GM19328 (cell line): ENCODE results near the gene CCDC171.
A peak's percentile ranks its signal among the peaks of the same experiment; 100 is the strongest.
"Not testable (repeated sequence)": the region's sequence is repeated elsewhere in the genome, so short reads cannot be mapped to it uniquely, and the experiment has no call there.

Experiments
- ATAC-seq: cut with Tn5 transposase; IDR thresholded peaks from one replicate; pipeline ENCODE4 v1.9.1; 2021; ENCODE audit warnings: mild to moderate bottlenecking, moderate library complexity; ENCODE audit not compliant: unreplicated experiment

The CCDC171 gene

DNA sequence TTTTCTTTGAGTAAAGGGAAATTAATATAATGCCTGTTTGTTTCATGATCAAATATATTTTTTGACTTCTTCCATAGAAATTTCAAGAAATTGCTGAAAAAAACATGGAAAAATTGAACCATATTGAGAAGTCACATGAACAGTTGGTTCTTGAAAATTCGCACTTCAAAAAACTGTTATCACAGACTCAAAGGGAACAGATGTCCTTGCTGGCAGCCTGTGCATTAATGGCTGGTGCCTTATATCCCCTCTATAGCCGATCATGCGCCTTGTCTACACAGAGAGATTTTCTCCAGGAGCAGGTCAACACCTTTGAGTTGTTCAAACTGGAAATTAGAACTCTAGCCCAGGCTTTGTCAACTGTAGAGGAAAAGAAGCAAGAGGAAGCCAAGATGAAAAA, 191.4 kb downstream of the CCDC171 start:
- no peak for ATAC-seq

DNA sequence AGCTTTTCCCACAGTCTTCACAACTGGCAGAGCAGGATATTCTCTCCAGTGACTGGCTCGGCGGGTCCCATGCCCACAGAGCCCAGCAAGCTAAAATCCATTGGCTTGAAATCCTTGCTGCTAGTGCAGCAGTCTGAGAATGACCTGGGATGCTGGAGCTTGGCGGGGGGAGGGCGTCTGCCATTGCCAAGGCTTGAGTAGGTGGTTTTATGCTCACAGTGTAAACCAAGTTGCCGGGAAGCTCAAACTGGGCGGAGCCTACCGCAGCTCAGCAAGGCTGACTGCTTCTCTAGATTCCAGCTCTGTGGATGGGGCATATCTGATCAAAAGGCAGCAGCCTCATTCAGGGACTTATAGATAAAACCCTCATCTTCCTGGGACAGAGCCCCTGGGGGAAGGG, 194.1 kb downstream of the CCDC171 start:
- ATAC-seq: no peak

GRCh38 chr9:15755660-15756059, 202.8 kb downstream of the CCDC171 start:
- ATAC-seq: no peak

GRCh38 chr9:15761551-15761950, 208.7 kb downstream of the CCDC171 start:
- no peak for ATAC-seq

GRCh38 chr9:15763371-15763770, 210.5 kb downstream of the CCDC171 start:
- no peak for ATAC-seq

DNA sequence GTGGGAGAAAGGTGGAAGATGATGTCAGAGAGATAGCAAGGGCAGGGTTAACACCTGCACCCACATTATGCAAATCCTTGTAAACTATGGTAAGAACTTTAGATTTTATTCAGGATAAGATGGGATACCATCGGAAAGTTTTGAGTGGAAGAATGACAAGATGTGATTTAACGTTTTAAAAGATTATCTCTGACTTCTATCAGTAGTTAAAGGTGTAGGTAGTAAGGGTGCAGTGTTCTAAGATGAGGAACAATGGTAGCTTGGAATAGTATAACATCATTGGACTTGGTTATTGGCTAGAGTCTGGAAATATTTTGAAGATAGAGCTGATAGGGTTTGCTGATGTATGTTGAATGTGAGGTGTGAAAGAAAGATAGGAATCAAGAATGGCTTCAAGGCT, 211.3 kb downstream of the CCDC171 start:
- ATAC-seq: no peak

- no peak for ATAC-seq
These were observed 216.7 kb downstream of the CCDC171 start for GRCh38 chr9:15769547-15769946.

DNA sequence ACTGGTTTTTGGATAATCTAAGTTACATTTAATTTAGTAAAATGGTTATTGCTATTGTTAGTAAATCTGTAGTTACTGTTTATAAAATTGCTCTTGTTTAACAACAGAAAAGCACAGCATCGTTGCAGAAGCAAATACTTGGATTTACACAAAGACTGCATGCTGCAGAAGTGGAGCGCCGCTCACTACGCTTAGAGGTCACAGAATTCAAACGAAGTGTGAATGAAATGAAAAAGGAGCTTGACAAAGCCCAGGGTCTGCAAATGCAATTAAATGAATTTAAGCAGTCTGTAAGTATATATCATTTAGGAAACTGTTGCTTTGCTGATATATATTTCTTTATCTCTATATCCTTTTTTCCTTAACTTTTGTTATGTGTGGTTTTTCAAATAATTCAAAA, 226.0 kb downstream of the CCDC171 start:
- ATAC-seq: no peak

GRCh38 chr9:15782106-15782505, 229.3 kb downstream of the CCDC171 start:
- ATAC-seq: no peak

GRCh38 chr9:15785584-15785983, 232.7 kb downstream of the CCDC171 start:
- no peak for ATAC-seq

GRCh38 chr9:15786616-15787015, 233.8 kb downstream of the CCDC171 start:
- no peak for ATAC-seq

GRCh38 chr9:15810219-15810899, 257.5 kb downstream of the CCDC171 start:
- not testable (repeated sequence) for ATAC-seq

- ATAC-seq: no peak
These were observed 260.2 kb downstream of the CCDC171 start for GRCh38 chr9:15813076-15813475.

DNA sequence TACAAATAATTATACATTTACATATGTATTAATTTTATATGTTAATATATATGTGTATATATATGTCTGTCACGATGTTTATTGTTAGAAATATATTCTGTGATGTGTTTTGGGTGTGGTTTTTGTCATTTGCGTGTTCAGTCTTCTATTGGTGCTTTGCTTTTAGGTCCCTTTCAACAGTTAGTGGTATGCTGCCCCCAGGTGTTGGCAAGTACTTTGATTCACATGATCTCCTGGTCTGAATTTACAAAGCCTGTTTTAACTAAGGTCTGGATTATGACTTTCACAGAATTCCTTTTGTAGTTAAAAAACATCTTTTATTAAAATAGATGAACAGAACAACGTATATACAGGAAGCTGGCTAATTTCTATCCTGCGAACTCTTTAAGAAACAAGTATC, 271.5 kb downstream of the CCDC171 start:
- no peak for ATAC-seq

GRCh38 chr9:15831384-15831783, 278.5 kb downstream of the CCDC171 start:
- ATAC-seq: no peak

- ATAC-seq: no peak
These were observed 281.7 kb downstream of the CCDC171 start for GRCh38 chr9:15834541-15834940.

- peak; percentile 65 for ATAC-seq
These were observed 284.3 kb downstream of the CCDC171 start for GRCh38 chr9:15837079-15837679.

- no peak for ATAC-seq
These were observed 289.2 kb downstream of the CCDC171 start for GRCh38 chr9:15842051-15842450.

DNA sequence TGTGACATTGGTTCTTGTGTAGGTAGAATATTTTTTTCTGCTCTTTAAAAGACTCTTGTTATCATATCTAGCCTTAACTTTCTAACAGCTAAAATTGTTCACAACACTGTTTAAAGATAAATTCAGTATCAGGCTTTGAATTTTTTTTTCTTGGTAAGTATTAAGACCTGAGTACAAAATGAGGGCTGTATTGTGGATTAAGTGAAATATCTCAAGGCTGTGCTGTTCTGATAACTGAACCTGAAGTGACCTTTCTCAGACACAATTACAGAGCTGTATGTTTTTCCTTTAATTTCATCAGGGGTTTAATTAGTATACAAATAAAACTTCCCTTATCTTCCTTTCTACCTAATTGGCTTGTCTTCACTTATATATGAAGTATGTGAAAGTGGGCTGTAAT, 290.5 kb downstream of the CCDC171 start:
- ATAC-seq: no peak

DNA sequence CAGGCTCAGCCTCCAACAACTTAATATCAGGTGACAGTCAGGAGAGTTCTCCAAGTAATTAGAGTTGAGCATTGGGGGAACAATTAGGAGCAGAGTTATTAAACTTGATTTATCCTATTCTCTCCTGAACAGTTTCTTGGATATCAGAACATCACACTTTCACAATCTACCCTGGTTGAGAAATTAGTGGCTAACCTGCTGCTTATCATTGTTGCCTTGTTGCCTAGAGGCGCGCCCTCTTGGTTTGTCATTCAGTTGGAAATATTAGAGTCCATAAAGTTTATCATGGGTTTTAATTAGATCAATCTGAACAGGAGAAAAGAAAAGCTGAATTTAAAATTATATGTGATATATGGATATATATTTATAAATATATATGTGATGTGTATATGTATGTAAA, 291.1 kb downstream of the CCDC171 start:
- ATAC-seq: no peak

DNA sequence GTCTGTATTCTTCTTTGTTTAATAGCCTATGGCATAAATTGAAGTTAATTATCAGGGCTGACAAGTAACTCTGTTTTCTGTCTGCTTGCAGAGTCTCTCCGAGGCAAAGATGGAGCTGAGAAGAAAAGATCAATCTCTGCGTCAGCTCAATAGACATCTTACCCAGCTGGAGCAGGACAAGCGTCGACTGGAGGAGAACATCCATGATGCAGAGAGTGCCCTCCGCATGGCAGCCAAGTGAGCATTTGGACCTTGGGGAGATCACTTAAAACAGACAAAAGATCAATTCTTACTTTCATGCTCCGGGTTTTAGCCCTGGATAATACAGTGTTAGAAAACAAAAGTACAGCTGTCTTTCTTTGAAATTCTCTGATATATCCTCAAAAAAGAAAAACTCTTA, 293.8 kb downstream of the CCDC171 start:
- no peak for ATAC-seq

DNA sequence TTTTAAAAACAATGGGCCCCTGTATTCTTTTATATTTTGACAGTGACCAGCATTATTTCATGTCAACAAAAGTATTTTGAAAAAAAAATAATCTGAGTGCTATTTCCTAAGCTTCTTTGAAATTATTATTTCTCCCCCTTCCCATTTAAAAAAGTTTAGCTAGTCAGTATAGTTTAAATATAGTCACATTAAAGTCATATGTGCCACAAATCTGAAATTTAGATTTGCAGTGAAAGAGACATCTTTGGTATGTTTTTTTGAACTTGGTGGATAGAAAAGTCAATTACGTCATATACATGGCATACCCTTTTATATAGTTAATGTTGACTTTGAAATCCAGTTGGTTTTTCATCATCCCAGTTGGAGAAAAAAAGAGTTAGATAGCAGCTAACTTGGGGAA, 297.0 kb downstream of the CCDC171 start:
- ATAC-seq: no peak

DNA sequence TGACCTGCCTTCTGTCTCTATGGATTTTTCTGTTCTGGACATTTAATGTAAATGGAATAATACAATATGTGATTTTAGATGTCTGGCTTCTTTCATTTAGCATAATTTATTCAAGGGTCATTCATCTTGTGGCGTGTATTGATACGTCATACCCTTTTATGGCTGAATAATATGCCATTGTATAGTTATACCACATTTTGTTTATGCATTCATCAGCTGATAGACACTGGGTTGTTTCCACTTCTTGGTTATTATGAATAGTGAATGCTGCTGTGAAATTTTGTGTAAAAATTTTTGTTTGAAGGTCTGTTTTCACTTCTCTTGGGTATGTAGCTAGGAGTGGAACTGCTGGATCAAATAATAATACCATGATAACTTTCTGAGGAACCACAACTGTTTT, 298.9 kb downstream of the CCDC171 start:
- ATAC-seq: no peak
